Trophoblast cell (in vitro differentiated cells and primary cell): ENCODE measurements around the gene AGPAT3.

ENCODE experiments used
- DNase-seq, 2 donors: peaks; one replicate each; pipeline ENCODE4 v3.0.0-alpha.2; 2016
- H2AFZ ChIP-seq: 2 replicates; pipeline ENCODE4 v1.6.1; 2013; ENCODE audit warnings: low read length, moderate library complexity, mild to moderate bottlenecking; ENCODE audit not compliant: insufficient read depth, poor library complexity
- H2AK5ac ChIP-seq: 2 replicates; pipeline ENCODE4 v1.6.1; 2013; ENCODE audit warnings: mild to moderate bottlenecking, low read length
- H2BK120ac ChIP-seq: 2 replicates; pipeline ENCODE4 v1.6.1; 2013; ENCODE audit warnings: low read length, mild to moderate bottlenecking, moderate library complexity; ENCODE audit not compliant: insufficient read depth, poor library complexity
- H2BK12ac ChIP-seq: 2 replicates; pipeline ENCODE4 v1.6.1; 2013; ENCODE audit warnings: mild to moderate bottlenecking, low read length, moderate library complexity
- H2BK5ac ChIP-seq: 2 replicates; pipeline ENCODE4 v1.6.1; 2013; ENCODE audit warnings: low read length, low read depth, moderate library complexity, mild to moderate bottlenecking; ENCODE audit not compliant: poor library complexity
- H3K14ac ChIP-seq: 2 replicates; pipeline ENCODE4 v1.6.1; 2013; ENCODE audit warnings: mild to moderate bottlenecking, low read length
- H3K18ac ChIP-seq: 2 replicates; pipeline ENCODE4 v1.6.1; 2013; ENCODE audit warnings: mild to moderate bottlenecking, low read length
- H3K23ac ChIP-seq: 2 replicates; pipeline ENCODE4 v1.6.1; 2013; ENCODE audit warnings: low read length
- H3K27ac ChIP-seq: 2 replicates; pipeline ENCODE4 v1.5.1; 2013; ENCODE audit warnings: low read depth, mild to moderate bottlenecking, inconsistent platforms, low read length, moderate library complexity
- H3K27me3 ChIP-seq: 2 replicates; pipeline ENCODE4 v1.6.1; 2013; ENCODE audit warnings: inconsistent platforms, mild to moderate bottlenecking, low read length, moderate library complexity; ENCODE audit not compliant: insufficient read depth
- H3K36me3 ChIP-seq, 2 experiments: 1 replicate in 1 of 2; 2 replicates in 1 of 2; pipeline ENCODE4 v1.6.1; 2013; ENCODE audit warnings: low read length in 2 of 2, mild to moderate bottlenecking in 2 of 2, moderate library complexity in 1 of 2; ENCODE audit not compliant: insufficient read depth in 2 of 2, control insufficient read depth in 1 of 2
- H3K4ac ChIP-seq: 2 replicates; pipeline ENCODE4 v1.6.1; 2013; ENCODE audit warnings: low read depth, mild to moderate bottlenecking, low read length, moderate library complexity
- H3K4me1 ChIP-seq, 2 experiments: 1 replicate in 1 of 2; 2 replicates in 1 of 2; pipeline ENCODE4 v1.6.1; 2013; ENCODE audit warnings: low read length in 2 of 2, mild to moderate bottlenecking in 2 of 2, moderate library complexity in 1 of 2; ENCODE audit not compliant: insufficient read depth in 2 of 2, control insufficient read depth in 1 of 2
- H3K4me2 ChIP-seq: 2 replicates; pipeline ENCODE4 v1.6.1; 2013; ENCODE audit warnings: inconsistent platforms, mild to moderate bottlenecking, low read length, moderate library complexity
- H3K4me3 ChIP-seq: 2 replicates; pipeline ENCODE4 v1.5.1; 2013; ENCODE audit warnings: mild to moderate bottlenecking, low read depth, low read length, inconsistent platforms
- H3K79me1 ChIP-seq: one replicate; pipeline ENCODE4 v1.6.1; 2013; ENCODE audit warnings: low read length
- H3K79me2 ChIP-seq: 2 replicates; pipeline ENCODE4 v1.6.1; 2013; ENCODE audit warnings: low read length, mild to moderate bottlenecking; ENCODE audit not compliant: control insufficient read depth, insufficient read depth, poor library complexity
- H3K9ac ChIP-seq: 2 replicates; pipeline ENCODE4 v1.6.1; 2013; ENCODE audit warnings: mild to moderate bottlenecking, low read length
- H3K9me3 ChIP-seq: 2 replicates; pipeline ENCODE4 v1.6.1; 2013; ENCODE audit warnings: low read depth, mild to moderate bottlenecking, control low read depth, inconsistent platforms, low read length; ENCODE audit not compliant: insufficient read depth
- H4K12ac ChIP-seq: 2 replicates; pipeline ENCODE4 v1.6.1; 2013; ENCODE audit warnings: low read depth, mild to moderate bottlenecking, low read length, moderate library complexity
- H4K8ac ChIP-seq: 2 replicates; pipeline ENCODE4 v1.6.1; 2013; ENCODE audit warnings: low read depth, mild to moderate bottlenecking, low read length, moderate library complexity
- H4K91ac ChIP-seq: one replicate; pipeline ENCODE4 v1.6.1; 2013; ENCODE audit warnings: low read depth, mild to moderate bottlenecking, low read length, moderate library complexity
- WGBS: extraction: QIAGEN DNeasy Blood & Tissue Kit; methylation state at CpG from one replicate; pipeline ENCODE4 v1.1.7; 2013; ENCODE audit warnings: missing lambda C conversion rate; ENCODE audit not compliant: insufficient read length, insufficient coverage; ENCODE audit errors: extremely low coverage; 5-methylcytosine and 5-hydroxymethylcytosine counted together

Gene AGPAT3

GRCh38 chr21:43832158-43832550 lies 32.9 kb upstream of the AGPAT3 start:
- H4K91ac ChIP-seq, result no peak overlapping the region
- H3K4me3 ChIP-seq, result no peak overlapping the region
- H3K27me3 ChIP-seq, result no peaks in the 10 kb centered on the region
- no peak overlapping the region for H2BK12ac ChIP-seq
- no peaks in the 10 kb centered on the region for H3K4me1 ChIP-seq
- H2BK120ac ChIP-seq, result no peak overlapping the region
- H3K14ac ChIP-seq, result no peak overlapping the region
- no peaks in the 10 kb centered on the region for H3K79me2 ChIP-seq
- H4K8ac ChIP-seq, result no peak overlapping the region
- no peaks in the 10 kb centered on the region for H3K36me3 ChIP-seq
- no peak overlapping the region for H2BK5ac ChIP-seq
- no peak overlapping the region for H3K9ac ChIP-seq
- no peaks in the 10 kb centered on the region for H3K79me1 ChIP-seq
- no peak overlapping the region for H3K18ac ChIP-seq
- H2AFZ ChIP-seq, result no peak overlapping the region
- H3K27ac ChIP-seq, result no peak overlapping the region
- no peak overlapping the region for H3K4ac ChIP-seq
- H4K12ac ChIP-seq, result no peak overlapping the region
- no CpG with 5 or more reads among the region's 14 CpGs for WGBS
- peaks cover 2% of the 10 kb centered on the region for H3K9me3 ChIP-seq
- no peak overlapping the region for H3K4me2 ChIP-seq
- no peak overlapping the region for H3K23ac ChIP-seq
- DNase-seq, result no peak
- H2AK5ac ChIP-seq, result no peak overlapping the region

GRCh38 chr21:43832648-43833047 lies 32.4 kb upstream of the AGPAT3 start:
- H3K36me3 ChIP-seq, result no peaks in the 10 kb centered on the region
- no peak overlapping the region for H2BK12ac ChIP-seq
- H4K12ac ChIP-seq, result no peak overlapping the region
- no peak for DNase-seq
- no peak overlapping the region for H2BK5ac ChIP-seq
- no peak overlapping the region for H4K91ac ChIP-seq
- H3K27ac ChIP-seq, result no peak overlapping the region
- H3K4me1 ChIP-seq, result no peaks in the 10 kb centered on the region
- no peak overlapping the region for H3K23ac ChIP-seq
- H3K18ac ChIP-seq, result no peak overlapping the region
- no peak overlapping the region for H3K9ac ChIP-seq
- H3K4me3 ChIP-seq, result no peak overlapping the region
- no peaks in the 10 kb centered on the region for H3K79me1 ChIP-seq
- H2AK5ac ChIP-seq, result no peak overlapping the region
- H3K79me2 ChIP-seq, result no peaks in the 10 kb centered on the region
- H3K4me2 ChIP-seq, result no peak overlapping the region
- WGBS, result no CpG with 5 or more reads among the region's 10 CpGs
- no peaks in the 10 kb centered on the region for H3K27me3 ChIP-seq
- H2BK120ac ChIP-seq, result no peak overlapping the region
- H3K14ac ChIP-seq, result no peak overlapping the region
- no peak overlapping the region for H3K4ac ChIP-seq
- H3K9me3 ChIP-seq, result peaks cover 2% of the 10 kb centered on the region
- H4K8ac ChIP-seq, result no peak overlapping the region
- H2AFZ ChIP-seq, result no peak overlapping the region

- Histone ChIP-seq H2BK120ac (no peak overlapping the region), H2BK12ac (no peak overlapping the region), H2AK5ac (no peak overlapping the region), H3K27ac (no peak overlapping the region), H2AFZ (no peak overlapping the region), H3K36me3 (no peaks in the 10 kb centered on the region), H4K91ac (no peak overlapping the region), H4K12ac (no peak overlapping the region), H3K18ac (no peak overlapping the region), H3K4ac (no peak overlapping the region), H3K4me3 (no peak overlapping the region), H3K9ac (no peak overlapping the region), H3K79me1 (no peaks in the 10 kb centered on the region), H3K4me2 (no peak overlapping the region), H3K23ac (no peak overlapping the region), H3K14ac (no peak overlapping the region), H3K79me2 (no peaks in the 10 kb centered on the region), H3K4me1 (no peaks in the 10 kb centered on the region), H3K9me3 (peaks cover 2% of the 10 kb centered on the region), H2BK5ac (no peak overlapping the region), H3K27me3 (no peaks in the 10 kb centered on the region), H4K8ac (no peak overlapping the region)
- WGBS, result no CpG with 5 or more reads among the region's 30 CpGs
- no peak for DNase-seq
Observed at GRCh38 chr21:43834146-43834905, 30.7 kb upstream of the AGPAT3 start.

GRCh38 chr21:43835050-43835449 lies 30.0 kb upstream of the AGPAT3 start:
- H3K18ac ChIP-seq, result no peak overlapping the region
- no peak overlapping the region for H3K9ac ChIP-seq
- WGBS, result no CpG with 5 or more reads among the region's 15 CpGs
- no peak overlapping the region for H2AFZ ChIP-seq
- H4K8ac ChIP-seq, result no peak overlapping the region
- no peaks in the 10 kb centered on the region for H3K36me3 ChIP-seq
- H2BK12ac ChIP-seq, result no peak overlapping the region
- H2BK120ac ChIP-seq, result no peak overlapping the region
- no peak overlapping the region for H4K12ac ChIP-seq
- H2BK5ac ChIP-seq, result no peak overlapping the region
- no peak overlapping the region for H3K4ac ChIP-seq
- H2AK5ac ChIP-seq, result no peak overlapping the region
- no peak overlapping the region for H3K4me2 ChIP-seq
- H3K14ac ChIP-seq, result no peak overlapping the region
- peaks cover 2% of the 10 kb centered on the region for H3K9me3 ChIP-seq
- no peak overlapping the region for H3K27ac ChIP-seq
- H3K4me1 ChIP-seq, result no peaks in the 10 kb centered on the region
- no peak for DNase-seq
- H3K4me3 ChIP-seq, result no peak overlapping the region
- H3K27me3 ChIP-seq, result no peaks in the 10 kb centered on the region
- H4K91ac ChIP-seq, result no peak overlapping the region
- no peaks in the 10 kb centered on the region for H3K79me1 ChIP-seq
- H3K79me2 ChIP-seq, result no peaks in the 10 kb centered on the region
- H3K23ac ChIP-seq, result no peak overlapping the region
